SK-N-MC (cell line): ENCODE results near the gene MRPS6.

ENCODE experiments used
- EZH2 ChIP-seq: fragments of 200-600 bp; sonication (generic); IDR thresholded peaks from one replicate; pipeline ENCODE4 v1.6.1; 2017; ENCODE audit warnings: antibody characterized with exemption
- FOXP2 ChIP-seq: optimal IDR thresholded peaks from 2 replicates; pipeline ENCODE3; 2011; ENCODE audit warnings: mild to moderate bottlenecking, moderate library complexity; ENCODE audit not compliant: insufficient read depth; ENCODE audit errors: extremely low read length, control extremely low read depth
- POLR2AphosphoS5 ChIP-seq: IDR thresholded peaks from 2 replicates; pipeline ENCODE4 v1.6.1; 2012; ENCODE audit warnings: mild to moderate bottlenecking, low read depth, low read length, borderline replicate concordance

- TF ChIP-seq EZH2 (no peak), POLR2AphosphoS5 (no peak), FOXP2 (no peak)
Measured at GRCh38 chr21:34080710-34081109, 7.3 kb downstream of the MRPS6 start.
